Pulmonary artery endothelial cell (primary cell): ENCODE data around the gene FCN1. TPM values are rescaled to one million over a fixed set of nuclear protein-coding genes. Genes with fewer than 3 reads are reported as not detected.

Experiments used
- DNase-seq: peaks from one replicate; pipeline ENCODE4 v3.0.0-alpha.2; 2011; ENCODE audit warnings: low read depth, low spot score
- total RNA-seq: library from RNA; depleted of rRNA; stranded (reverse); fragments of >200 nt; gene quantifications from 2 replicates; pipeline ENCODE4 v1.2.3, GENCODE V29; 2014

FCN1 gene
- total RNA-seq, 1 donor from 2014 or later = not detected

GRCh38 chr9:134915046-134915985, 2.4 kb downstream of the FCN1 start:
- no peak for DNase-seq

- no peak for DNase-seq
Observed at GRCh38 chr9:134914501-134914834, 3.2 kb downstream of the FCN1 start.

GRCh38 chr9:134913713-134914500, 3.8 kb downstream of the FCN1 start:
- DNase-seq = no peak

- no peak for DNase-seq
Observed at GRCh38 chr9:134913041-134913712, 4.5 kb downstream of the FCN1 start.

GRCh38 chr9:134912126-134912840, 5.4 kb downstream of the FCN1 start:
- no peak for DNase-seq

- no peak for DNase-seq
Observed at GRCh38 chr9:134909511-134910481, 7.9 kb downstream of the FCN1 start.

GRCh38 chr9:134908524-134909309, 9.0 kb downstream of the FCN1 start:
- no peak for DNase-seq

- no peak for DNase-seq
Observed at GRCh38 chr9:134902936-134903335, 14.8 kb downstream of the FCN1 start.

GRCh38 chr9:134899818-134900217, 17.9 kb downstream of the FCN1 start:
- DNase-seq = no peak

- no peak for DNase-seq
Observed at GRCh38 chr9:134899168-134899567, 18.5 kb downstream of the FCN1 start.

- no peak for DNase-seq
Observed at GRCh38 chr9:134898319-134898718, 19.4 kb downstream of the FCN1 start.

GRCh38 chr9:134897584-134898170, 20.0 kb downstream of the FCN1 start:
- DNase-seq = no peak

- DNase-seq = no peak
Observed at GRCh38 chr9:134896834-134897583, 20.7 kb downstream of the FCN1 start.

GRCh38 chr9:134895908-134896833, 21.5 kb downstream of the FCN1 start:
- peak; percentile 60 for DNase-seq

- no peak for DNase-seq
Observed at GRCh38 chr9:134895567-134895907, 22.2 kb downstream of the FCN1 start.

- no peak for DNase-seq
Observed at GRCh38 chr9:134895097-134895496, 22.6 kb downstream of the FCN1 start.
